Measurements from ENCODE around the gene DNAH5. TPM values are rescaled to one million over a fixed set of nuclear protein-coding genes. Genes with fewer than 3 reads are reported as not detected.
"Not testable (repeated sequence)": the region's sequence is repeated elsewhere in the genome, so short reads cannot be mapped to it uniquely, and the experiment has no call there.

DNAH5 gene
- total and polyA plus RNA-seq, 2 experiments from 2014 or later: 0.56 to 0.97 TPM

DNA sequence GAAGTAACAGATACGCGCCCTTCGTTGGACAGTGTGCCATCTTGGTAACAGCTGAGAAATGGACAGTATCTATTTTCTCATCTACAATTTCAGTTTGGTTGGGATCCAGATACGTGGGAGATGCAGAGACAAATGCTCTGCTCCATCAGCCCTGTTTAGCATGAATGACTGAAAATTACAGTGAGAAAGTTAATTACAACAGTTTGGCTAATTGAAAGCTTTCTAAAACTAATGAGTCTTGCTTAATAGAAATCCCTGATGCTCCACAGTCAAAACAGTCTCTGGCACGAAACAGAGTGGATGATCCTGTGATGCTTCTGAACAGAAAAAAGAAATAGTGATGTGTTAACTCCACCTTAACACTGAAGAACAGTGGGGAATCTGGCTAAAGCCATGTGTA is 140.2 kb downstream of the DNAH5 start (continued):
- TF ChIP-seq, protein P1, sequence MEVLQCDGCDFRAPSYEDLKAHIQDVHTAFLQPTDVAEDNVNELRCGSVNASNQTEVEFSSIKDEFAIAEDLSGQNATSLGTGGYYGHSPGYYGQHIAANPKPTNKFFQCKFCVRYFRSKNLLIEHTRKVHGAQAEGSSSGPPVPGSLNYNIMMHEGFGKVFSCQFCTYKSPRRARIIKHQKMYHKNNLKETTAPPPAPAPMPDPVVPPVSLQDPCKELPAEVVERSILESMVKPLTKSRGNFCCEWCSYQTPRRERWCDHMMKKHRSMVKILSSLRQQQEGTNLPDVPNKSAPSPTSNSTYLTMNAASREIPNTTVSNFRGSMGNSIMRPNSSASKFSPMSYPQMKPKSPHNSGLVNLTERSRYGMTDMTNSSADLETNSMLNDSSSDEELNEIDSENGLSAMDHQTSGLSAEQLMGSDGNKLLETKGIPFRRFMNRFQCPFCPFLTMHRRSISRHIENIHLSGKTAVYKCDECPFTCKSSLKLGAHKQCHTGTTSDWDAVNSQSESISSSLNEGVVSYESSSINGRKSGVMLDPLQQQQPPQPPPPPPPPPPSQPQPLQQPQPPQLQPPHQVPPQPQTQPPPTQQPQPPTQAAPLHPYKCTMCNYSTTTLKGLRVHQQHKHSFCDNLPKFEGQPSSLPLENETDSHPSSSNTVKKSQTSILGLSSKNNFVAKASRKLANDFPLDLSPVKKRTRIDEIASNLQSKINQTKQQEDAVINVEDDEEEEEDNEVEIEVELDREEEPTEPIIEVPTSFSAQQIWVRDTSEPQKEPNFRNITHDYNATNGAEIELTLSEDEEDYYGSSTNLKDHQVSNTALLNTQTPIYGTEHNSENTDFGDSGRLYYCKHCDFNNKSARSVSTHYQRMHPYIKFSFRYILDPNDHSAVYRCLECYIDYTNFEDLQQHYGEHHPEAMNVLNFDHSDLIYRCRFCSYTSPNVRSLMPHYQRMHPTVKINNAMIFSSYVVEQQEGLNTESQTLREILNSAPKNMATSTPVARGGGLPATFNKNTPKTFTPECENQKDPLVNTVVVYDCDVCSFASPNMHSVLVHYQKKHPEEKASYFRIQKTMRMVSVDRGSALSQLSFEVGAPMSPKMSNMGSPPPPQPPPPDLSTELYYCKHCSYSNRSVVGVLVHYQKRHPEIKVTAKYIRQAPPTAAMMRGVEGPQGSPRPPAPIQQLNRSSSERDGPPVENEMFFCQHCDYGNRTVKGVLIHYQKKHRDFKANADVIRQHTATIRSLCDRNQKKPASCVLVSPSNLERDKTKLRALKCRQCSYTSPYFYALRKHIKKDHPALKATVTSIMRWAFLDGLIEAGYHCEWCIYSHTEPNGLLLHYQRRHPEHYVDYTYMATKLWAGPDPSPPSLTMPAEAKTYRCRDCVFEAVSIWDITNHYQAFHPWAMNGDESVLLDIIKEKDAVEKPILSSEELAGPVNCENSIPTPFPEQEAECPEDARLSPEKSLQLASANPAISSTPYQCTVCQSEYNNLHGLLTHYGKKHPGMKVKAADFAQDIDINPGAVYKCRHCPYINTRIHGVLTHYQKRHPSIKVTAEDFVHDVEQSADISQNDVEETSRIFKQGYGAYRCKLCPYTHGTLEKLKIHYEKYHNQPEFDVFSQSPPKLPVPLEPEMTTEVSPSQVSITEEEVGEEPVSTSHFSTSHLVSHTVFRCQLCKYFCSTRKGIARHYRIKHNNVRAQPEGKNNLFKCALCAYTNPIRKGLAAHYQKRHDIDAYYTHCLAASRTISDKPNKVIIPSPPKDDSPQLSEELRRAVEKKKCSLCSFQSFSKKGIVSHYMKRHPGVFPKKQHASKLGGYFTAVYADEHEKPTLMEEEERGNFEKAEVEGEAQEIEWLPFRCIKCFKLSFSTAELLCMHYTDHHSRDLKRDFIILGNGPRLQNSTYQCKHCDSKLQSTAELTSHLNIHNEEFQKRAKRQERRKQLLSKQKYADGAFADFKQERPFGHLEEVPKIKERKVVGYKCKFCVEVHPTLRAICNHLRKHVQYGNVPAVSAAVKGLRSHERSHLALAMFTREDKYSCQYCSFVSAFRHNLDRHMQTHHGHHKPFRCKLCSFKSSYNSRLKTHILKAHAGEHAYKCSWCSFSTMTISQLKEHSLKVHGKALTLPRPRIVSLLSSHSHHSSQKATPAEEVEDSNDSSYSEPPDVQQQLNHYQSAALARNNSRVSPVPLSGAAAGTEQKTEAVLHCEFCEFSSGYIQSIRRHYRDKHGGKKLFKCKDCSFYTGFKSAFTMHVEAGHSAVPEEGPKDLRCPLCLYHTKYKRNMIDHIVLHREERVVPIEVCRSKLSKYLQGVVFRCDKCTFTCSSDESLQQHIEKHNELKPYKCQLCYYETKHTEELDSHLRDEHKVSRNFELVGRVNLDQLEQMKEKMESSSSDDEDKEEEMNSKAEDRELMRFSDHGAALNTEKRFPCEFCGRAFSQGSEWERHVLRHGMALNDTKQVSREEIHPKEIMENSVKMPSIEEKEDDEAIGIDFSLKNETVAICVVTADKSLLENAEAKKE (CRISPR knock-in tag; IDR thresholded peaks at IDR 0.05): no peak
- TF ChIP-seq CREB1 (CRISPR knock-in tag; IDR thresholded peaks at IDR 0.05; ENCODE audit: low read depth): no peak
- no peak for TF ChIP-seq EZH2 (IDR thresholded peaks at IDR 0.05; ENCODE audit: low read depth, unreplicated experiment)

GRCh38 chr5:13798569-13798968 is 145.9 kb downstream of the DNAH5 start:
- H2AFZ ChIP-seq; ATAC-seq; H3K27ac ChIP-seq (ENCODE audit: low read depth); H3K4me2 ChIP-seq; H3K4me3 ChIP-seq; H3K27ac Mint-ChIP-seq; H3K4me1 Mint-ChIP-seq; DNase-seq (ENCODE audit: low spot score); H3K27me3 Mint-ChIP-seq (ENCODE audit: insufficient read depth, low read depth, poor library complexity); H3K36me3 ChIP-seq (ENCODE audit: insufficient read depth); H3K36me3 Mint-ChIP-seq (ENCODE audit: low read depth); H3K9me2 ChIP-seq (ENCODE audit: insufficient read depth); H4K20me1 ChIP-seq (replicated peaks; ENCODE audit: insufficient read depth); H3F3A ChIP-seq (replicated peaks; ENCODE audit: low read depth); H3K4me1 ChIP-seq (ENCODE audit: insufficient read depth); H3K9me3 Mint-ChIP-seq; H3K27me3 ChIP-seq (ENCODE audit: insufficient read depth); H3K79me2 ChIP-seq (replicated peaks; ENCODE audit: insufficient read depth); H3K4me3 Mint-ChIP-seq: not testable (repeated sequence)

GRCh38 chr5:13785781-13786415 is 158.6 kb downstream of the DNAH5 start:
- Histone ChIP-seq H3F3A (replicated peaks; ENCODE audit: low read depth) (no peaks in the 10 kb centered on the region), H2AFZ (no peak overlapping the region), H3K9me2 (ENCODE audit: insufficient read depth) (peaks cover 11% of the 10 kb centered on the region; the same call in 1 of the 2 replicates), H3K4me1 (ENCODE audit: insufficient read depth) (no peaks in the 10 kb centered on the region), H4K20me1 (replicated peaks; ENCODE audit: insufficient read depth) (no peaks in the 10 kb centered on the region), H3K4me3 (no peak overlapping the region), H3K36me3 (ENCODE audit: insufficient read depth) (no peaks in the 10 kb centered on the region; the same call in 1 of the 2 replicates), H3K4me2 (no peak overlapping the region), H3K27ac (ENCODE audit: low read depth) (no peak overlapping the region), H3K79me2 (replicated peaks; ENCODE audit: insufficient read depth) (no peaks in the 10 kb centered on the region), H3K27me3 (ENCODE audit: insufficient read depth) (no peaks in the 10 kb centered on the region)
- H3K36me3 Mint-ChIP-seq (ENCODE audit: low read depth): peaks cover 2% of the 10 kb centered on the region; the same call in 1 of the 3 replicates
- DNase-seq (ENCODE audit: low spot score) (no peak), ATAC-seq (no peak)
- no peak overlapping the region for H3K4me3 Mint-ChIP-seq
- no peaks in the 10 kb centered on the region for H3K27me3 Mint-ChIP-seq (ENCODE audit: insufficient read depth, low read depth, poor library complexity)
- peaks cover 14% of the 10 kb centered on the region; the same call in 2 of the 3 replicates for H3K9me3 Mint-ChIP-seq
- no peaks in the 10 kb centered on the region for H3K4me1 Mint-ChIP-seq
- H3K27ac Mint-ChIP-seq: no peak overlapping the region
- TF ChIP-seq POLR2AphosphoS5 (IDR thresholded peaks at IDR 0.05; ENCODE audit: low read depth): no peak
- no peak for TF ChIP-seq NANOG (IDR thresholded peaks at IDR 0.05; ENCODE audit: borderline replicate concordance)
- TF ChIP-seq ZNF331 (CRISPR knock-in tag; IDR thresholded peaks at IDR 0.05; ENCODE audit: low read depth): no peak
- no peak for TF ChIP-seq ZNF114 (CRISPR knock-in tag; IDR thresholded peaks at IDR 0.05)

Data from GM23338 (cell line).